ENCODE results near the gene CHN1. TPM values are rescaled to one million over a fixed set of nuclear protein-coding genes. Genes with fewer than 3 reads are reported as not detected.

The CHN1 gene
- total RNA-seq, 1 donor from 2014 or later, result 1.8 TPM

- ATAC-seq, result no peak
Measured at GRCh38 chr2:175010848-175011254, 5.7 kb upstream of the CHN1 start.

DNA sequence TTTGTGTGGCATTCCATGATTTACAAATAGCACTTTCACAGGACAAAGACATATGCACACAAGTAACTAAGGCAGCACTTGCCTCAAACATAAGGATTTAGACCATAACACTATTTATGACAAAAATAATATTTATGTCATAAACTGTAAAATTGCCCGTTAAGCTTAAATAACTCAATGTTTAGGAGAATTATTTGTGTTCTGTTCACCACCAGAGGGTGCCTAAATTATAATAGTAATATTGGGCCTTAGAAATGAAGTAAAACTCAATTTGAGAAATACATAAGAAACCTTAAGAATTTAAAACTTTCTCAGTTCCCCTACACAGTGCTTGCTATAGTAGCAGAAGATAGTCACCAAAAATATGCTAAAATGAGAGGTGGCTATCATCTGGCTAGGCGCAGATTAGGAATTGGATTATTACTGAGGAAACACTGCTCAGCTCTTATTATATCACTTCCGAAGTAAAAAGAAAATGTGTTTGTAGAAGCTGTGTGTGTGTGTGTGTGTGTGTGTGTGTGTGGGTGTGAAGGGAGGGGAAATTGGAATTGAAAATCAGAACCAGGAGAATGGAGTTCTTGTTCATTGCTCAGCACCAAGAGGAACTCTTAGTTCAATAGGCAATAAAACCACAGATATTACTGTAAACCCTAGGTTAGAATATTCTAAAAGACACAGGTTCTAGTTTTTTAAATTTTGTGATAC is 4.9 kb upstream of the CHN1 start:
- no peak for ATAC-seq

DNA sequence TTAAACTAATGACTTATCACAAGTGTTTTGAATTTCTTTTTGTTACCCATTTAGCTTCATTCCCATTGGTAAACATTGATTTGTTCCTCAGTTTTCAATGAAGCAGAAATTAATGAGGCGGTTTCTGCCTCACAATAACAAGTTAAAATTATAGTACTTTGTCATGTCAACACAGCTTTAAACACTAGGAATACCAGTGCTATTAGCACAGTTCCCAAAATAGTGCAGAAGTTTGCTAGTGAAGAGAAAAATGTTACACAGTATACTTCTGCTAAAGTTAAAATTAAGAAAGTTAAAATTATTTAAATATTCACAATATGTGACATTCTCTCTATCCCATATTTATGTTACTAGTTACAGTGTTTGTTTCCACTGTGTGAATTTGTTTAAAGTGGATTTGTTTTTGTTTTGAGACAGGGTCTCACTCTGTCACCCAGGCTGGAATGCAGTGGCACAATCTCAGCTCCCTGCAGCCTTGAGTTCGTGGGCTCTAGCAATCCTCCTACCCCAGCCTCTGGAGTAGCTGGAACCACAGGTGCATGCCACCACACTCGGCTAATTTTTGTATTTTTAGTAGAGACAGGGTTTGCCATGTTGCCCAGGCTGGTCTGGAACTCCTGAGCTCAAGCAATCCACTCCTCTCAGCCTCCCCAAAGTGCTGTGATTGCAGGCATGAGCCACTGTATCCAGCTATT is 3.8 kb upstream of the CHN1 start:
- no peak for ATAC-seq

- no peak for ATAC-seq
Measured at GRCh38 chr2:175008009-175008408, 2.8 kb upstream of the CHN1 start.

- no peak for ATAC-seq
Measured at GRCh38 chr2:175007510-175007909, 2.3 kb upstream of the CHN1 start.

DNA sequence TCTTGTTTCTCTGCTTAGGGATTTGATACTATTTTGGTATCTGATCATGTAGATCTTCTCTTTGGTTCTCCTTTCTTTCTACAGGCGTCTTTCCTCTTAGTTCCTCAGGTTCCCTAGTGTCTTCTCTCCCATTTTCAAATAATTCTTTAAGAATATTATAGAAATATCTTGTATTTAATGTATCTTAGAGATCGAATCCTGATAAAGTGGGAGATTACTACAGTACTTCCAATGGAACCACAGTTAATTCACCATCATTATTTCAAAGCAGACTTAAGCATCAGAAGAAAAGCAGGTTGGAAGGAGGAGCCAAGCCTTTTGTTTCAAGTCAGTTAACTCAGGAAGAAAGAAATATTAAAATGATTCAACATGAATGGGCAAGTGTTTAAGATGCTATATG is 1.1 kb upstream of the CHN1 start:
- no peak for ATAC-seq

GRCh38 chr2:175005733-175006264 is 618 bp upstream of the CHN1 start:
- ATAC-seq, result peak; percentile 26

- ATAC-seq, result peak; percentile 60
Measured at GRCh38 chr2:175004730-175004979, 526 bp downstream of the CHN1 start.

DNA sequence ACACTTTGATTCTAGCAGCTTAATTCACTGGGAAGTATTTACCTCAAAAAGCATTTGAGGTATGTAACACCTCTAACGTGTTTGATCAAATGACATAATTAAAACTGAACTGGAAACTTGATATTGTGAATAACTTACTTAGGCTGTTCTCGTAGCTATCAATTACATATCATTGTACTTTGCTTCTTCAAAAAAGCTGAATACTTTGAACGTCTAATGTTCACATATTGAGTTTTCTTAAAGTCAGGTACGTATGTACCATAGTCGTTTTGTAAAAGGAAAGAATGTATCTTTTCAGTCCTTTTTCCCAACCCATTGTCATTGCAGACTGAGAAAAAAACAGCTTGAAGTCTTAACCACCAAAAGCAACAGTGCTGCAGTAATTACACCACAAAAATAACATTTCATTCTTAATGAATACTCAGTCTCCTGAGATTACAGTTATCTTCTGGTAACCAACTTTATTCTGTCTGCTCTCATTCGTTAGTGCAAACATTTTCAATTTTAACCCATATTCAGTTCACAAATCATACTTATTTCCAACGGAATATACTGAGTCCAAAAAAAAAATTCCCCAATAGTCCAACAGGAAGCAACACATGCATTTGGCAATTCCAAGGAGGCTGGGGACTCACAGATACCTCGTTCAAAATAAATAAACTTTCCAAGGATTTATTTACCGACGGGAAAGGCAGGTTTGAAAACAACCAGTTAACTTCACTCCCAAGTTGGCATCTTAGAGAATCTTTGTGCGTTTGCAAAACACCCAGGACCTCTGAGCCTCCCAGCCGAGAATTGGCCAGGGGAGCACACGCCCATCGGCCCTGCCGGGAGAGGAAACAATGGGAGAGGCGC is 1.1 kb downstream of the CHN1 start:
- ATAC-seq, result no peak

DNA sequence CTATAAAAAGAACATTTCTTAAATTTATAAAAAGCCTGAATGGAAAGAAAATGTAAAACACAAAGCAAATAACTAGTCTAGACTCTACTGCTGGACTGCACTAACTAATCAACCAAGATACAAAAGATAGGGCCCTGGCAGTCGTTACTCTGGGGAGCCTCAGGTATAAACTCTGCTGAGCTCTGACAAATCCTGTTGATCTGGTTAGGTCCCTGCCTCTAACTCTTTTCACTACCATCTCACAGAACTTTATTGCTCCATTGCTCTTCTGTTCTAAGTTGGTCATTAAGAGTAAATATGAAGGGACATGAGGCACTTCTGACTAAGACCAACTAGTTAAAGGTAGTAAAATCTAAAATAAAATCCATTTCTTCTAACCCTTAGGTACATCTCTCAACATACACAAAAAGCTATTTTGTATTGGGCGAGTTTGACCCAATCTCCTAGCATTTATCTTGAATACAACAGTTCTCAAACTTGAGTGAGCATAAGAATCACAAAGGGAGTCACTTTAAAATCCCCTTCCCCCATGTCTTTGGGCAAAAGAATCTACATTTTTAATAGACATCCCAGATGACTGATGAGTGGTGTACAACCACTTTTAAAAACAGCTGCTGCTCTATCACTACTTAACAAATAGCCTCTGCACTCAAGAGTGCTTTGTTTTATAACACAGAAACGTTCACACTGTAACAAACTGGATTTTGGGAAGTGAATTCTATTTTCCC is 2.5 kb downstream of the CHN1 start:
- no peak for ATAC-seq

GRCh38 chr2:175001566-175001965 is 3.6 kb downstream of the CHN1 start:
- no peak for ATAC-seq

DNA sequence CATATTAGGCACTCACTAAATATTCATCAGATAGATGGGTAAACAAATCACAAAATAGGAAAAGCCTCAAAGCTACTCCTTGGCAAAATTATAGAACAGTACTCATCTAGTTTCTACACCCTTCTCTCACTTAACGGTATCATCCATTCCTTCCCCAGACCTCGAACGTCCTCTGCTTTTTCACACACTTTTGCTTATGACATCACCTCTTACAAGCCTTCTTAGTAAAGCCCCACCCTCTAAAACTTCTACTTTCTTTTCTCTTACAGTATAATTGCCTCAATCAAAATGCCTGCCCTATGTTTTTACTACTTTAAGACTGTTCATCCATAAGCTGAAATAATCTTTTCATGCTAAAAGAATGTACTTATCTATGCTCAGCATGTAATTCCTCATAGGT is 8.1 kb downstream of the CHN1 start:
- no peak for ATAC-seq

DNA sequence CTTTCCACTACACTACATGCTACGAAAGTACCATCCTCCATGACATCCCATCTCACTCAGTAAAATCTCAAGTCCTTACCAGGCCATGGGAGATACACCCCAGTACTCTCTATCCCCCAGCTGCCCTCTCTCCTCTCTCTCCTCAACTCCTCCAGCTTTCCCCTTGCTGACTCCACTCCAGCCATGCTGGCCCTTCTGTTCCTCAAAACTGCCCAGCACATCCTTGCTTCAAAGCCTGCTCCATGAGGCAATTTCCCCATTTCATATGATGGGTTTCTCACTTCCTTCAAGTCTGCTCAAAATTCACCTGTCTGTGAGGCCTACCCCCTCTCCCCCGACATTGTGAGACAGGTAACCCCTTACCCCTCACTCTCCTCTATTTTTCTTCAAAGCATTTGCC is 8.6 kb downstream of the CHN1 start:
- ATAC-seq, result no peak

DNA sequence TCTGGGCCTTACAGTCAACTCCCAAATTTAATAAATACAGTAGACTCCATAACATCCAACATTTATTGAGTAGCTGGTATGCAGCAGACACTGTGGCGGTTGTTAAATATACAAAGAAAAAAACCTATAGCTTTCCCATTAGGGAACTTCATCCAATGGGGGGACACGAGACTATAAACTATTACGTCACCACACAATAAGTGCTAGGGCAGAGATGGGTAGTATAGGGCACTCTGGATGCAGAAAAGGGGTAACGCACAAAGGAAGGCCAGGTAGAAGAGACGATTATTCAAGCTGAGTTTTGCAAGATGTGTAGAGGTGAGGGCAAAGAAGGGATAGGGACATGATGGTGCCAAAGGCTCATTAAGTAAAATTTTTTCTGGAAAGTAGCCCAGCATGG is 10.8 kb downstream of the CHN1 start:
- no peak for ATAC-seq

- no peak for ATAC-seq
Measured at GRCh38 chr2:174992886-174993285, 12.3 kb downstream of the CHN1 start.

GRCh38 chr2:174985614-174986013 is 19.6 kb downstream of the CHN1 start:
- ATAC-seq, result no peak

DNA sequence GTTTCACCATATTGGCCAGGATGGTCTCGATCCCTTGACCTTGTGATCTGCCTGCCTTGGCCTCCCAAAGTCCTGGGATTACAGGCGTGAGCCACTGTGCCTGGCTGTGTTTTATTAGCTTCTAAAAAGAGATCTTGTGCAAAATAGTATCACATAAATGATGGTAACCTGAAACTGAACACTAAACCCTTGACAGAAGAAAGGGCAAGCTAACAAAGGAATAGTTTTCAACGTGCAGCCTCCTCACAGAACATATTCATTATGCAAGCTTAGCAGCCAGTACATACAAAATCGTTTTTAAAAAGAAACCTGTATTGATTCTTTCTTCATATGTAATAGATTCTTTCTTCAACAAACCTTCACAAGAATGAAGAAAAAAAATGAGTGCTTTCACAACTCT is 20.6 kb downstream of the CHN1 start:
- ATAC-seq, result no peak

- ATAC-seq, result no peak
Measured at GRCh38 chr2:174981331-174981730, 23.9 kb downstream of the CHN1 start.

- ATAC-seq, result no peak
Measured at GRCh38 chr2:174979996-174980395, 25.2 kb downstream of the CHN1 start.

DNA sequence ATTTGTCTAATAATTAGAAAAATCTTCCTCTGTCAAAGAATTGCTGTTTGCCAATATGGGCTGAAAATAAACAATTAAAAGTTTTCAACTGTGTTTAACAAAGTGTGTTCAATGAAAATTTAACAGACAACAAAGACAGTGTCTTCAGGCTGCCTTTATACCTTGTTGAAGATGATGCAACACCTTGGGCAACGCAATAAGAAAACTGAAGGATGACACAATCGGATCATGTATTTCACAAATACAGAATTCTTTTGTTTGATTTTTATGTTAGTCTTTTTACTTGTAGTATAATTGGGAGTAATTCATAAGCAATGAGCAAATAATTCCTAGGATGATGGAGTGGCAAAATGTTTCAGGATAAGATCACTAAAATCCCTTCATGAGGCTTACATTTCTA is 27.8 kb downstream of the CHN1 start:
- no peak for ATAC-seq

DNA sequence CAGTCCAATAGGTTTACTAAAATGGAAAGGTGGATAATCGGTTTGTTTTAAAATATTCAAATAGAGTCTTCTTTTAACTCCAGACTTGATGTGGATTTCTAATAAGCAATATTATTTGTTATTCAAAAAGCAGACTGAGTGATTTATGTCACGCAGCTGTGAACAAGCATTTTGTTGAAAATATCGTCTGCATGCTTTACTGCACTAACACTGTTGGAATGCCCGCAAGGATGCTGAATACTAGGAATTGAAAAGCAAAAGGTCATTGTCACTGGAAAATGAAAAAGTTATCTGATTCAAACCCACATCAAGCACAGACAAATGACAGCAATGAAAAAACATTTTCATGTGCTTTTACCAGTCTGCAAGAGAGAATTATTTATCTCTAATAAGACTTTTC is 31.1 kb downstream of the CHN1 start:
- ATAC-seq, result no peak

GRCh38 chr2:174972924-174973323 is 32.3 kb downstream of the CHN1 start:
- no peak for ATAC-seq
